ENCODE measurements around the gene DLGAP1. TPM values are rescaled to one million over a fixed set of nuclear protein-coding genes. Genes with fewer than 3 reads are reported as not detected.

DLGAP1 gene
- total and polyA plus RNA-seq, 2 of the 8 experiments (the other 6 are each of a cell fraction or from before 2014, with no cell fraction given), result 11.8 to 16.9 TPM

DNA sequence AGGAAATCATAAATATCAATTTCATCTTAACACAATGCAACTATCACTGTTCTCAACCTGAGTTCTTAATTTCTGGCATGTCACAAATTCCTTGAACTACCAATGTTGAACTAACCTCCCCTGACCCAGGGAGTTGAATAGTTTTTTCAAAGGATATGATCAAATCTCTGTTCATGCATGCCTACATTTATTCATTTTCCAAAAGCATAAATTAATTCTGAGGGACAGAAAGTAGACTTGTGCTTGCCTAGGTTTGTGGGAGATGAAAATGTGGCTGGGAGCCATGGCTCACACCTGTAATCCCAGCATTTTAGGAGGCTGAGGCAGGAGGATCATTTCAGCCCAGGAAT is 829.4 kb downstream of the DLGAP1 start:
- Histone ChIP-seq H3K4me3 (ENCODE audit: extremely low read depth in 1 of 4, insufficient read depth in 2 of 4, low read depth in 3 of 4, low read length in 4 of 4) (no peak overlapping the region), H2BK120ac (replicated peaks; ENCODE audit: low read depth, low read length) (no peak overlapping the region), H3K9me3 (ENCODE audit: insufficient read depth in 2 of 2, low read depth in 1 of 2, low read length in 1 of 2) (peaks cover 0 to 2% of the 10 kb centered on the region in 2 experiments; a peak in 1 of 4 replicates), H2AK5ac (ENCODE audit: low read depth, low read length) (no peak overlapping the region), H3K56ac (replicated peaks; ENCODE audit: insufficient read length, low read depth, low read length) (no peak overlapping the region), H2AFZ (ENCODE audit: low read length) (no peak overlapping the region), H3K27me3 (replicated peaks in 1 of 4; ENCODE audit: control insufficient read depth in 3 of 4, extremely low read depth in 1 of 4, insufficient read depth in 3 of 4, low read length in 3 of 4) (no peaks in the 10 kb centered on the region), H3K36me3 (ENCODE audit: control insufficient read depth in 2 of 4, insufficient read depth in 4 of 4, low read length in 3 of 4) (no peaks in the 10 kb centered on the region), H3K9ac (replicated peaks in 1 of 4; ENCODE audit: extremely low read depth in 1 of 4, low read depth in 3 of 4, low read length in 3 of 4) (no peak overlapping the region), H2BK20ac (ENCODE audit: low read length) (peak overlapping the region; percentile 9; the same call in 1 of the 2 replicates), H4K20me1 (replicated peaks in 1 of 2; ENCODE audit: control insufficient read depth in 1 of 2, insufficient read depth in 2 of 2, low read length in 2 of 2) (no peaks in the 10 kb centered on the region), H4K5ac (ENCODE audit: insufficient read length, low read depth, low read length) (no peak overlapping the region), H3K27ac (ENCODE audit: low read depth, low read length) (no peak overlapping the region), H3K4me1 (replicated peaks in 1 of 4; ENCODE audit: control insufficient read depth in 3 of 4, insufficient read depth in 4 of 4, low read length in 3 of 4) (peaks cover 9 to 21% (median 11%) of the 10 kb centered on the region in 4 experiments), H3K23me2 (ENCODE audit: low read depth, low read length) (no peaks in the 10 kb centered on the region), H3K14ac (ENCODE audit: insufficient read length) (no peak overlapping the region), H3K23ac (ENCODE audit: insufficient read length) (no peak overlapping the region), H4K8ac (ENCODE audit: extremely low read depth, insufficient read depth, low read length) (no peak overlapping the region), H3K4me2 (ENCODE audit: insufficient read depth in 1 of 2, low read depth in 2 of 2, low read length in 2 of 2) (no peak overlapping the region), H3K79me1 (ENCODE audit: low read depth, low read length) (no peaks in the 10 kb centered on the region), H3K18ac (ENCODE audit: extremely low read depth, low read length) (no peak overlapping the region), H2BK5ac (ENCODE audit: low read depth, low read length) (no peak overlapping the region), H2BK15ac (ENCODE audit: low read length) (no peak overlapping the region), H2BK12ac (ENCODE audit: low read depth, low read length) (no peak overlapping the region), H3K4ac (replicated peaks; ENCODE audit: insufficient read length, low read depth, low read length) (no peak overlapping the region), H4K91ac (replicated peaks; ENCODE audit: insufficient read length, low read length) (no peak overlapping the region), H3K79me2 (ENCODE audit: control insufficient read depth in 1 of 2, insufficient read depth in 2 of 2, low read length in 2 of 2) (no peaks in the 10 kb centered on the region)
- DNase-seq (ENCODE audit: low read depth in 1 of 2, low spot score in 2 of 2) (no peak), FAIRE-seq (no peak)
- ChIA-PET POLR2A (ENCODE audit: partially characterized antibody) (interaction anchor here (0.6 to 2.0 kb wide), 3 partner anchors 9 to 329 kb away, joined by 4 to 5 read pairs (median 4); no protein-coding TSS in a partner anchor), CTCF (ENCODE audit: partially characterized antibody) (interaction anchor here (0.6 to 1.7 kb wide), 2 partner anchors 39 to 1372 kb away, joined by 4 read pairs; no protein-coding TSS in a partner anchor)
- TF ChIP-seq EP300 (IDR thresholded peaks at IDR 0.05; ENCODE audit: borderline replicate concordance in 1 of 2, low read depth in 2 of 2, low read length in 2 of 2) (no peak), CBX5 (IDR thresholded peaks at IDR 0.05; ENCODE audit: low read depth, low read length) (no peak), TCF12 (IDR thresholded peaks at IDR 0.05; ENCODE audit: low read depth, low read length) (no peak), CHD1 (IDR thresholded peaks at IDR 0.05; ENCODE audit: low read depth, low read length) (no peak), JUND (IDR thresholded peaks at IDR 0.05; ENCODE audit: low read length) (no peak), POLR2A (IDR thresholded peaks at IDR 0.05; ENCODE audit: control extremely low read depth in 1 of 2, low read depth in 2 of 2, low read length in 2 of 2) (no peak), SIRT6 (IDR thresholded peaks at IDR 0.05; ENCODE audit: low read length) (no peak), CHD2 (IDR thresholded peaks at IDR 0.05; ENCODE audit: low read length) (no peak), FOSL1 (IDR thresholded peaks at IDR 0.05; ENCODE audit: insufficient read depth, low read depth, low read length) (no peak), CREB1 (IDR thresholded peaks at IDR 0.05) (no peak), SP4 (IDR thresholded peaks at IDR 0.05; ENCODE audit: low read length) (no peak), GTF2F1 (IDR thresholded peaks at IDR 0.05; ENCODE audit: borderline replicate concordance, low read depth, low read length) (no peak), RFX5 (IDR thresholded peaks at IDR 0.05; ENCODE audit: borderline replicate concordance, low read depth, low read length) (no peak), MAX (IDR thresholded peaks at IDR 0.05) (no peak), EZH2 (IDR thresholded peaks at IDR 0.05; ENCODE audit: low read depth, low read length, severe bottlenecking) (no peak), SUZ12 (IDR thresholded peaks at IDR 0.05; ENCODE audit: low read length) (no peak)
